Neural progenitor cell (in vitro differentiated cells): Measurements from ENCODE around the gene HECA. TPM values are rescaled to one million over a fixed set of nuclear protein-coding genes. Genes with fewer than 3 reads are reported as not detected.
A peak's percentile ranks its signal among the peaks of the same experiment; 100 is the strongest.
"Not testable (repeated sequence)": the region's sequence is repeated elsewhere in the genome, so short reads cannot be mapped to it uniquely, and the experiment has no call there.

Experiments used
- DNase-seq: peaks from one replicate; pipeline ENCODE4 v3.0.0-alpha.2; 2016; ENCODE audit warnings: low spot score
- H2AFZ ChIP-seq: fragments of 200-600 bp; sonication (generic); replicated peaks from 2 replicates; pipeline ENCODE4 v1.6.1; 2016; ENCODE audit warnings: antibody characterized with exemption
- H3F3A ChIP-seq: fragments of 200-600 bp; sonication (generic); 2 replicates; pipeline ENCODE4 v1.6.1; 2016; ENCODE audit warnings: antibody characterized with exemption, low read depth
- H3K27ac ChIP-seq: fragments of 200-600 bp; sonication (generic); 2 replicates; pipeline ENCODE4 v1.5.1; 2016; ENCODE audit warnings: mild to moderate bottlenecking
- H3K27me3 ChIP-seq: fragments of 200-600 bp; sonication (generic); 2 replicates; pipeline ENCODE4 v1.6.1; 2016; ENCODE audit warnings: mild to moderate bottlenecking, moderate library complexity
- H3K36me3 ChIP-seq: fragments of 200-600 bp; sonication (generic); 2 replicates; pipeline ENCODE4 v1.5.1; 2016
- H3K4me1 ChIP-seq: fragments of 200-600 bp; sonication (generic); 2 replicates; pipeline ENCODE4 v1.6.1; 2016; ENCODE audit warnings: mixed run types
- H3K4me2 ChIP-seq: fragments of 200-600 bp; sonication (generic); 2 replicates; pipeline ENCODE4 v1.6.1; 2016
- H3K4me3 ChIP-seq: fragments of 200-600 bp; sonication (generic); 2 replicates; pipeline ENCODE4 v1.5.1; 2016
- H3K79me2 ChIP-seq: fragments of 200-600 bp; sonication (generic); 2 replicates; pipeline ENCODE4 v1.6.1; 2016; ENCODE audit warnings: low read depth
- H3K9ac ChIP-seq: fragments of 200-600 bp; sonication (generic); 2 replicates; pipeline ENCODE4 v1.6.1; 2016
- H3K9me3 ChIP-seq: fragments of 200-600 bp; sonication (generic); 2 replicates; pipeline ENCODE4 v1.5.1; 2016; ENCODE audit warnings: low read depth
- H4K20me1 ChIP-seq: fragments of 200-600 bp; sonication (generic); 2 replicates; pipeline ENCODE4 v1.6.1; 2016; ENCODE audit warnings: low read depth
- H3K27ac Mint-ChIP-seq: 3 replicates; pipeline ENCODE4 v1.8.0; 2021; ENCODE audit warnings: mixed read lengths
- H3K27me3 Mint-ChIP-seq: 2 replicates; pipeline ENCODE4 v1.8.0; 2022; ENCODE audit warnings: low read depth, mild to moderate bottlenecking, inconsistent platforms, moderate library complexity, mixed read lengths; ENCODE audit not compliant: insufficient read depth
- H3K36me3 Mint-ChIP-seq: 3 replicates; pipeline ENCODE4 v1.8.0; 2021; ENCODE audit warnings: mixed read lengths
- H3K4me1 Mint-ChIP-seq: 3 replicates; pipeline ENCODE4 v1.8.0; 2021; ENCODE audit warnings: mixed read lengths
- H3K4me3 Mint-ChIP-seq: 3 replicates; pipeline ENCODE4 v1.8.0; 2021; ENCODE audit warnings: mild to moderate bottlenecking, moderate library complexity, mixed read lengths
- H3K9me3 Mint-ChIP-seq: 3 replicates; pipeline ENCODE4 v1.8.0; 2020; ENCODE audit warnings: mixed read lengths
- CTCF ChIP-seq: fragments of 200-600 bp; sonication (generic); IDR thresholded peaks from 2 replicates; pipeline ENCODE4 v1.5.1; 2017; ENCODE audit warnings: antibody characterized with exemption, mild to moderate bottlenecking
- EZH2 ChIP-seq: fragments of 200-600 bp; sonication (generic); IDR thresholded peaks from 2 replicates; pipeline ENCODE4 v1.6.1; 2017; ENCODE audit warnings: antibody characterized with exemption, mild to moderate bottlenecking, moderate library complexity
- EZH2phosphoT487 ChIP-seq: fragments of 200-600 bp; sonication (generic); IDR thresholded peaks from 2 replicates; pipeline ENCODE4 v1.6.1; 2017; ENCODE audit warnings: antibody characterized with exemption
- total RNA-seq: library from RNA; depleted of rRNA; stranded (reverse); fragments of >200 nt; gene quantifications from 2 replicates; pipeline ENCODE4 v1.2.3, GENCODE V29; 2015; ENCODE audit warnings: low replicate concordance

Gene HECA
- total RNA-seq, 1 donor from 2014 or later = 12.7 TPM

DNA sequence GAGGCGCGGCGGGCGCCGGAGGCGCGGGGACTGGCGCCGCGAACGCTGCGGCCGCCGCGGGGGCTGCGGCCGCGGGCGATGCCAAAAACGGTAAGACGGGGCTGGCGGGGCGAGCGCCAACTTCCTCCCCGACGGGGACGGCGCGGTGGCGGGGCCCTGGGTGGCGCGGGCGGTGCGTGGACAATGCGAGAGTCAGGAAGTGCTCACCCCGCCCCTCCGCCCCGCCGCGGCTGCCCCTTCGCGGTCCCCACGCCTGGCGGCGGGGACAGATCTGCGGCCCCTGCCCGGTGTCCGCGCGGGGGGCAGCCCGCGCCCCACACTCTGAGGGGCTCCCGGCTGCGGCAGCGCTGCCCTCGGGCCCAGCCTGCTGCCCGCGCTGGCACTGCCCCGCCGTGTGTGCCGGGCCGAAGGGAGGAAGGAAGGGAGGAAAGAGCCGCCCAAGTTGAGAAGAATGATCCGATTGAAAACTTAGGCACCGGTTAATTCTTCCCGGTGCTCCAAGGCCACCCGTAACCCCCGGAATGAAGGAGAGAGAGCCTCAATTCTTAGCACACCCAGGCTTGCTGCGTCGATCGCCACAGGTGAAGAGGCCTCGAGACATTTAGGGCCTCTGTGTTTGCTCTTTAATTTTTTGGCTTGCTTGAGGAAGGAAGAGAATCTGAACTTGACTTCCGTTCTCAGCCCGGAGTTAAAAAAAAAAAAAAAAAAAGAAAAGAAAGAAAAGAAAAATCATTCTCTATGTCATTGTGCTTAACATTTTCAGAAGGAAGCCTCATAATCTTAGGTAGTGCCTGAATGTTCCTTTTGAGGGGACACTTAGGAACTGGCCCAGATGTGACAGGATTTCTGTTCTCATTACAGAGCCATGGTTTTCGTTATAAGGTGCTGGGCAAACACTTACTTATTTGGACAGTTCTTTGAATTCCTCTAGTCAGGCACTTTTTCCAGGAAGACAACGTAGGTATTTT is 982 bp downstream of the HECA start:
- peak overlapping the region; percentile 63 for H3K27ac Mint-ChIP-seq
- Histone ChIP-seq H3K4me3 (peak overlapping the region; percentile 94), H2AFZ (peak overlapping the region; percentile 73), H4K20me1 (peaks cover 3% of the 10 kb centered on the region), H3K27me3 (peaks cover 15% of the 10 kb centered on the region), H3K9me3 (no peaks in the 10 kb centered on the region), H3K36me3 (no peaks in the 10 kb centered on the region), H3K4me1 (no peaks in the 10 kb centered on the region), H3F3A (peaks cover 11% of the 10 kb centered on the region), H3K9ac (no peak overlapping the region), H3K79me2 (peaks cover 18% of the 10 kb centered on the region), H3K27ac (no peak overlapping the region), H3K4me2 (peak overlapping the region; percentile 96)
- H3K27me3 Mint-ChIP-seq = peaks cover 10% of the 10 kb centered on the region
- H3K4me1 Mint-ChIP-seq = peaks cover 23% of the 10 kb centered on the region
- H3K9me3 Mint-ChIP-seq = no peaks in the 10 kb centered on the region
- peaks cover 12% of the 10 kb centered on the region for H3K36me3 Mint-ChIP-seq
- H3K4me3 Mint-ChIP-seq = peak overlapping the region; percentile 94
- DNase-seq = peak; percentile 55
- TF ChIP-seq EZH2 (no peak), CTCF (no peak), EZH2phosphoT487 (no peak)

DNA sequence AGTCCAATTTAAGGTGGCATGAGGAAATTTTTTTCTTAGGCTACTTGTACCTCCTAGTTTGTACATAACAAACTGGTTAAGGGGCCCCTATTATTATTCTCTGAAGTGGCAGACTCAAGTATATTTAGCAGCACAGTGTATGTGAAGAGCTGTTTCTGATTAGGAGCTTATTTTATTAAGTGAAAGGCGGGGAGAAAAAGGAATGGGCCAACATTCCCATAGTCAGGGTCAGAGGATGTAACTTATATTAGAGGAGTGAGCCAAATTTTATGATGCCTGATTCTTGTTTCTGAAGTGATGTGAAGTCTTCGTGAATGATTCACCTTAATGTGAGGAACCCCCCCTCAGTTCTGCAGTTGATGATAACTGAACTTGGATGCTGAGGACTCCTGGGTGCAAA is 2.8 kb downstream of the HECA start:
- Histone ChIP-seq H4K20me1 (peaks cover 3% of the 10 kb centered on the region), H3K4me2 (no peak overlapping the region), H3K27me3 (peaks cover 15% of the 10 kb centered on the region), H3K27ac (no peak overlapping the region), H3K9ac (no peak overlapping the region), H3K4me1 (no peaks in the 10 kb centered on the region), H3K79me2 (peaks cover 22% of the 10 kb centered on the region), H3K36me3 (no peaks in the 10 kb centered on the region), H3K4me3 (no peak overlapping the region), H3F3A (peaks cover 11% of the 10 kb centered on the region), H3K9me3 (no peaks in the 10 kb centered on the region), H2AFZ (no peak overlapping the region)
- H3K4me1 Mint-ChIP-seq = peaks cover 23% of the 10 kb centered on the region
- H3K27ac Mint-ChIP-seq = no peak overlapping the region
- peaks cover 10% of the 10 kb centered on the region for H3K27me3 Mint-ChIP-seq
- H3K9me3 Mint-ChIP-seq = no peaks in the 10 kb centered on the region
- H3K4me3 Mint-ChIP-seq = peak overlapping the region; percentile 9
- no peak for DNase-seq
- TF ChIP-seq EZH2phosphoT487 = no peak
- no peak for TF ChIP-seq CTCF
- TF ChIP-seq EZH2 = no peak
- peaks cover 16% of the 10 kb centered on the region for H3K36me3 Mint-ChIP-seq

- H3K4me3 Mint-ChIP-seq, H3K27ac ChIP-seq, H3K9me3 Mint-ChIP-seq, H3K4me1 ChIP-seq, H3K4me3 ChIP-seq, H3K9ac ChIP-seq, H4K20me1 ChIP-seq, H3K27me3 Mint-ChIP-seq, DNase-seq, H3K9me3 ChIP-seq, H3F3A ChIP-seq, H3K36me3 ChIP-seq, H3K27ac Mint-ChIP-seq, H2AFZ ChIP-seq, H3K4me2 ChIP-seq: not testable (repeated sequence)
- peaks cover 19% of the 10 kb centered on the region for H3K36me3 Mint-ChIP-seq
- Histone ChIP-seq H3K27me3 (peaks cover 14% of the 10 kb centered on the region), H3K79me2 (peaks cover 22% of the 10 kb centered on the region)
- peaks cover 36% of the 10 kb centered on the region for H3K4me1 Mint-ChIP-seq
These were observed 6.0 kb downstream of the HECA start for GRCh38 chr6:139140854-139141253.

DNA sequence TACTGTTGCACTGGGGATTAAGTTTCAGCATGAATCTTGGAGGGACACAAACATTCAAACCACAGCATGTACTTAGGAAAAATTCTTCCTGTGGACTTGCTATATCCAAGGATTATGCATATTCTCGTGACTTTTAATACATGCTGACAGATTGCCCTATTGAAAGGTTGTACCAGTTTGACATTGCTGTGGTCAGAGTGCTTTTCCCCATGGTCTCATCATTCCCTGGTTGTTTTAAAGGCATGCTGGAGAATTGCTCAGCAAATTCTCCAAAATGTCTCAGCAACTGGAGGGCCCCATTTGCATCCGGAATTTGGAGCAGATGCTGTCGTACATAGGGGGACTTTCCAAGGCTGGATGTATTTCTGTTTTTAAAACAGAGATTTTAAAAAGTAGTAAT is 7.4 kb downstream of the HECA start:
- no peak overlapping the region for H3K4me2 ChIP-seq
- no peak overlapping the region for H3K27ac Mint-ChIP-seq
- no peak overlapping the region for H3K4me3 ChIP-seq
- no peaks in the 10 kb centered on the region for H3F3A ChIP-seq
- TF ChIP-seq EZH2 (no peak), EZH2phosphoT487 (no peak), CTCF (no peak)
- peaks cover 3% of the 10 kb centered on the region for H4K20me1 ChIP-seq
- no peak overlapping the region for H2AFZ ChIP-seq
- H3K4me1 Mint-ChIP-seq = peaks cover 30% of the 10 kb centered on the region
- no peak overlapping the region for H3K4me3 Mint-ChIP-seq
- H3K9me3 ChIP-seq = no peaks in the 10 kb centered on the region
- no peak overlapping the region for H3K27ac ChIP-seq
- H3K79me2 ChIP-seq = peaks cover 22% of the 10 kb centered on the region
- no peaks in the 10 kb centered on the region for H3K36me3 ChIP-seq
- H3K27me3 Mint-ChIP-seq = no peaks in the 10 kb centered on the region
- H3K36me3 Mint-ChIP-seq = peaks cover 13% of the 10 kb centered on the region
- H3K4me1 ChIP-seq = peaks cover 6% of the 10 kb centered on the region
- peaks cover under 1% of the 10 kb centered on the region for H3K27me3 ChIP-seq
- no peak for DNase-seq
- peaks cover 2% of the 10 kb centered on the region for H3K9me3 Mint-ChIP-seq
- no peak overlapping the region for H3K9ac ChIP-seq
